ENCODE results near the gene CCT5.
"Not testable (repeated sequence)": the region's sequence is repeated elsewhere in the genome, so short reads cannot be mapped to it uniquely, and the experiment has no call there.

CCT5 gene

DNA sequence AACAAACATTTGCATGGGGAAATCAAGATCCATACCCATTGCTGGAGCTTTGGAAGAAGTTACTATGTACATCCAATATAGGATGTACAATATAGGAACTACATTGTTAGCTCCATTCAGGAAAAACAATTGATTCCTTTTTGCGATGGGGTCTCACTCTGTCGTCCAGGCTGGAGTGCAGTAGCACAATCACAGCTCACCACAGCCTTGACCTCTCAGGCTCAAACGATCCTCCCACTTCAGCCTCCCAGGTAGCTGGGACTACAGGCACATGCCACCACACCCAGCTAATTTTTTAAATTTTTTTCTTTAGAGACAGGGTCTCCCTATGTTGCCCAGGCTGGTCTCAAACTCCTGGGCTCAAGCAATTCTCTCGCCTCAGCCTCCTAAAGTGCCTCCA, 2.9 kb upstream of the CCT5 start:
- DNase-seq: not testable (repeated sequence)

- DNase-seq: no peak
Measured at GRCh38 chr5:10248378-10249260, 1.5 kb upstream of the CCT5 start.

DNA sequence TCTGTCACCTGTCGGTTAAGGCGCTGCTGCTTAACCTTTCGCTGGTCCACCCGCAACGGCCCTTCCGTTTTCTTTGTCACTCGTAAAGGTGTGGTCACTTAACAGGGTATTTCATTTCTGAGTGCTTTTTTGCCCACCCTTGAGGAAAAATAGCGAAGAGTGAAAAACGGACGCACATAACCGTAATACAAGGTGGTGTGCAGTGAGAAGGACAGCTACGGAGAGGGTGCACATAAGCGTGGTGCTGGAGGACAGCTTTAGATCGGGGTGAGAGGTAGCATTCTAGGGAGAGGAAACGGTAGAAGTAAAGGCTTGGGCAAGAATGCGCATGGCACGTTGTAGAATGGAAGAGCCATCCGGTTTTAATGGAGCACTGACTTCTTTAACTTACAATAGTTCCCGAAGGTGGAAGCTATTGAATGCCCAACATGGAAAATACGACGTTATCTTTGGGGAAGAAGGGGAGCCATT, 761 bp downstream of the CCT5 start:
- DNase-seq: no peak

- DNase-seq: no peak
Measured at GRCh38 chr5:10251405-10251804, 1.3 kb downstream of the CCT5 start.

GRCh38 chr5:10253390-10253789, 3.3 kb downstream of the CCT5 start:
- DNase-seq: no peak

GRCh38 chr5:10254686-10255085, 4.6 kb downstream of the CCT5 start:
- no peak for DNase-seq

- no peak for DNase-seq
Measured at GRCh38 chr5:10257870-10258269, 7.8 kb downstream of the CCT5 start.

GRCh38 chr5:10259899-10260298, 9.8 kb downstream of the CCT5 start:
- no peak for DNase-seq

DNA sequence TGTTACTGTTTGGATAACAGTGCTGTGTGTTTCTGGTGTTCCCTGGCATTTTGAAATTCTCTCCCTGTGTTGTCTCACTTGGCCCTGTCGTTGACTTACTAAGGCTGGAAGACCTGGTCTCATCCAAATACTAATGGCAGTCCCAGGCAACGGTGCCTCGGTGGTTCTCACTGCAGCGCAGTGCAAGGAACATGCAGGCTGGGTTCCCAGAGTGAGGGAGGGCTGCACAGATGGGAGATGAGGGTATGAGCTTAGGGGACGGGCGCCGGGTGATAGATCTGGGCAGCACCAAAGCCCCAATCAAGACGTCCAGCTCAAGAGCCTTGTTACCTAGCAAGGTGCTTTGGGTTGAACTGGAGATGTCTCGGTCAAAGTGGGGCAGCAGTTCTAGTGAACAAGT, 11.0 kb downstream of the CCT5 start:
- no peak for DNase-seq

- DNase-seq: no peak
Measured at GRCh38 chr5:10262121-10262774, 12.2 kb downstream of the CCT5 start.

DNA sequence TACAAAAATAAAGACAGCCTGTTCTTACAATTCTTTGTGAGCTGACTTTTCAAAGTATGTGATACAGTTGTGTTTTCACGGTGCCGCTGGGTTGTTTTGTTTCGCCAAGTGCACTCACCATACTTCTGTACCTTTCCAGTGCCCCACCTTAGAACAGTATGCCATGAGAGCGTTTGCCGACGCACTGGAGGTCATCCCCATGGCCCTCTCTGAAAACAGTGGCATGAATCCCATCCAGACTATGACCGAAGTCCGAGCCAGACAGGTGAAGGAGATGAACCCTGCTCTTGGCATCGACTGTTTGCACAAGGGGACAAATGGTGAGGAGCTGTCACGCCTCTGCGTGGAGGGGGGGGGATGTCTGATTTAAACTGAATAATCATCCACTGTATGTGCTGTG, 12.9 kb downstream of the CCT5 start:
- no peak for DNase-seq

- no peak for DNase-seq
Measured at GRCh38 chr5:10264604-10265003, 14.5 kb downstream of the CCT5 start.

GRCh38 chr5:10265245-10266109, 15.4 kb downstream of the CCT5 start:
- no peak for DNase-seq

GRCh38 chr5:10266137-10266536, 16.1 kb downstream of the CCT5 start:
- no peak for DNase-seq

DNA sequence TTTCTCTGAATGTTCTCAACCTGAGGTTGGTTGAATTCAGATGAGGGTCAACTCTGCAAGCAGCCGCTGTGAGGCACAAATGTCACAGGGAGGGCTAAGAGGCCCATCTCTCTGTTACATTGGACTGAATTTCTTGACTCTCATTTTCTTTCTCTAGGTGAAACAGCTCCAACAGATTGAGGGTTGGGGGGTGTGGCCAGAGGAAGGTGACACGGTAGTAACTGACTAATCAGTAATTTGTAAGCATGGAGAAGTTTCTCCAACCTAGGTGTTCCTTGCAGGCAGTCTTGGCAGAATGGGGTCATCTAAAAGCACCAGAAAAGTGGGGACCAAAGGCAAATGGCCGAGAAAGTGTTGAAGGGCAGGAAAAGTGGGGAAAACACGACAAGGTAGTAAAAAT, 16.8 kb downstream of the CCT5 start:
- no peak for DNase-seq

DNA sequence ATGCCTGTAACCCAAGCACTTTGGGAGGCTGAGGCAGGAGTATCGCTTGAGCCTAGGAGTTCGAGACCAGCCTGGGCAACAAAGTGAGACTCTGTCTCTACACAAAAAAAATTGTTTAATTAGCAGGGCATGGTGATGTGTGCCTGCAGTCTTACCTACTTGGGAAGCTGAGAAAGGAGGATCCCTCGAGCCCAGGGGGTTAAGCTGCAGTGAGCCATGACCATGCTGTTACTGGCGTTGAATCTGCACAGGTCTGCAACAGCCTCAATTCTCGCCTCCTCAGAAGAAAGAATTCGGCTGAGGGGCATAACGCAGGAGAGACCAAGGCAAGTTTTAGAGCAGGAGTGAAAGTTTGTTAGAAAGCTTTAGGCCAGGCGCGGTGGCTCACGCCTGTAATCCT, 18.0 kb downstream of the CCT5 start:
- no peak for DNase-seq

DNA sequence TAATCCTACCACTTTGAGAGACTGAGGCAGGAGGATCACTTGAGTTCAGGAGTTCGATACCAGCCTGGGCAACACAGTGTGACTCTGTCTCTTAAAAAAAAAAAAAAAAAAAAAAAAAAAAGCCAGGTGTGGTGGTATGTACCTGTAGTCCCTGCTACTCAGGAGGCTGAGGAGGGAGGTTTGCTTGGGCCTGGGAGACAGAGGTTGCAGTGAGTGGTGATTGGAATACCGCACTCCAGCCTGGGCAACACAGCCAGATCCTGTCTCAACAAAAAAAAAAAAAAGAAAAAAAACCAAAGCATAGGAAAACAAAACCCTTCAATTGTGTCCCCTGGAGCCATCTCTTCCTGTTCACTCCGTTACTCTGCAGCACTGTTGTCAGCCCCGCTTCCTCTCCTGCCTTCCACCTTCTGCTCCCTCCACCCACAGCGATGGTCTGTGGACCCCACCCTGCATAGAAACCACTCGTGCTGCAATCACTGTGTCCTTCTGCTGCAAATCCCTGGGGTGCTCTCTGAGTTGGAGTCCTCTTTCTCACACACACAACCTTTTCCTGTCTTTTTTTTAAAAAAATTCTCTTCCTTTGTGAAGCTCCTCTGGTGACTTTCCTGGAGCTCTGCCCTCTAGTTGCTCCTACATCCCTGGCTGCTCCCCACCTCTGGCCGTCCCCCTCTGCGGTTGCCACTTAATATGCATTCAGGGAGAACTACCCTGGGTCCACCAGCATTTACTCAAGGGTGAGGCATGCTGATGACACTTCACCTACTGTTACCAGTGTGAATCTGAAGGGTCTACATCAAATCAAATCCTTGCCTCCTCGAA, 22.2 kb downstream of the CCT5 start:
- DNase-seq: no peak

DNA sequence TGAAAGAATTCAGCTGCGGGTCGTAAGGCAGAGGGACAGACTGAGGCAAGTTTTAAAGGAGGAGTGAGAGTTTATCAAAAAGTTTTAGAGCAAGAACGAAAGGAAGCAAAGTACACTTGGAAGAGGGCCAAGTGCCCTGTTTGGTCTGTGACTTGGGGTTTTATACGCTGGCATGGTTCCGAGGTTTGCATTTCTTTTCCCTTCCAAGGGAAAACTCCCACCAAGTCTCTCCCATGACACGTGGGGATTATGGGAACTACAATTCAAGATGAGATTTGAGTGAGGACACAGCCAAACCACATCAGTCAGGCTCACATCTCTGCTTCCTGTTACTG, 22.8 kb downstream of the CCT5 start:
- not testable (repeated sequence) for DNase-seq

DNA sequence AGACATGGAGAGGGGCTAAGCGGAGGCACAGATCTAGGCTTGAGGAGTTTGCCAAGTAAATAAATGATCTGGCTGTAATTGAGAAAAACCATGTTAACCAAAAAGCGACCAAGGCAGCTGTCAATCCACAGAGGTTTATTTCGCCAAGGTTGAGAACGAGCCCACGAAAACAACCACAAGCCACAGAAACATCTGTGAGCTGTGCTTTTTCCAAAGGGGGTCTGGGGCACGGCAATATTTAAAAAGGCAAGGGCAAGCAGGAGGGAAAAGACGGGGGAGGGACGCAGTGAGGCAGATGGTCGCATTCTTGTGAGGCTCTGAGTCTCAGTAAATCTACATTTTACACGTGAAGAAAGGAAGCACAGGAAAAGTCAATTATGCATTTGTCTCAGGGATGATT, 25.4 kb downstream of the CCT5 start:
- DNase-seq: no peak

- DNase-seq: no peak
Measured at GRCh38 chr5:10275991-10276390, 25.9 kb downstream of the CCT5 start.

DNA sequence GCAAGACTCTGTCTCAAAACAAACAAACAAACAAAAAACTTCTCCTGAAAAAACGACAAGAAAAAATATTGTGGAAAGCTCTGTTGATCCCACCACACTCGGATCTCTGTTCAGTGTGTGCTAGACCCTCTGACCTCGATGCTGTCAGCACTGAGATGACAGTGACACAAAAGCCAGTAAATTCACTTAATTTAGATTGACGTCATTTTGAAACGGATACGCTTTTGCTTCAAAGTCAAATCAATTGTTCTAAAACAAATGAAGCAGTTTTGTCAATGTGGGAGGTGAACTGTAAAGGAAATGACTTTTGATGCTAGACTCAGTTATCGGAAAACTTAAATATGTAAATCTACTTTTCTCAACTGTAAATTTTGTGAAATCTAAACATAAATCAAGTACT, 26.6 kb downstream of the CCT5 start:
- DNase-seq: no peak

- no peak for DNase-seq
Measured at GRCh38 chr5:10277773-10278630, 27.9 kb downstream of the CCT5 start.
